GM19468 (cell line): ENCODE measurements around the gene GMDS.

Experiments
- ATAC-seq: cut with Tn5 transposase; IDR thresholded peaks from one replicate; pipeline ENCODE4 v1.9.1; 2021; ENCODE audit warnings: mild to moderate bottlenecking, moderate library complexity, moderate number of reproducible peaks; ENCODE audit not compliant: unreplicated experiment; ENCODE audit errors: extremely low read depth

GMDS gene

GRCh38 chr6:2061880-2062279 lies 183.5 kb downstream of the GMDS start:
- no peak for ATAC-seq

GRCh38 chr6:2055911-2056310 lies 189.5 kb downstream of the GMDS start:
- no peak for ATAC-seq

- ATAC-seq: no peak
These were observed 190.3 kb downstream of the GMDS start for GRCh38 chr6:2055143-2055542.

GRCh38 chr6:2054516-2055067 lies 190.8 kb downstream of the GMDS start:
- no peak for ATAC-seq

DNA sequence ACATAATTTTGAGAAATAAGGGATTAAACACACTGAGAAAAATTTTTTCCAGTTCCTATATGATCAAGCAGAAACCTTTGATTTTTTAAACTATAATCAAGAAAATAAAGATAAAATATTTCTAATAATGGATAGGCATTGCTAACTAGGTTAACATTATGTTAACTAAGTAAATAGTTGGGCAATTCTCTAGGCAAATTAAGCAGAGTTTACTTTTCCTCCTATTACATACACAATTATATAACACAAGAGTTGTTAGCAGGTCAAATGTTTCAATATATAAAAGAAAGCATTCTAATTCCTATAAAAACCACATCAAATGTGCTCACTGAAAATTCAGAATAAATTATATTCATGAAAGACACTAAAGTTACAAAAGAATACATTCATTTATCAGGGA lies 191.7 kb downstream of the GMDS start:
- ATAC-seq: no peak

DNA sequence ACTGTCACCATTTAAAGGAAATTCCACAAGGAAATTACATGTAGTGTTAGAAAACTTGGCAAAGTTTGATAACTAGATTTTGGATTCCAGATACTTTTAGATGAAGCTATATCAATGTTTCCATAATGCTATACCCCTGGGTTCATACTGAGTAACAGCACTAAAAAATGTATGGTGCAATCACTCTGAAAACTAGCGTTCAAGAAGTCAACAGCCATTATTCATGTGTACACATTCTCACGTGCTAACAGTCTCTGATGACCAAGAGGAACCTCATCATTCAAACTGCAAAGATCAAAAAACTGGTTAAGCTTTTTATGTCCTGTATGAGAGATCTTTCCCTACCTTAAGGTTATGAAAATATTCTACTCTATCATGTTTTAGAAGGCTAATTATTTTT lies 197.6 kb downstream of the GMDS start:
- no peak for ATAC-seq

- no peak for ATAC-seq
These were observed 201.2 kb downstream of the GMDS start for GRCh38 chr6:2044192-2044591.

GRCh38 chr6:2042956-2043648 lies 202.3 kb downstream of the GMDS start:
- ATAC-seq: no peak

- no peak for ATAC-seq
These were observed 207.3 kb downstream of the GMDS start for GRCh38 chr6:2038092-2038491.

- ATAC-seq: no peak
These were observed 208.0 kb downstream of the GMDS start for GRCh38 chr6:2037237-2037926.

- ATAC-seq: no peak
These were observed 208.7 kb downstream of the GMDS start for GRCh38 chr6:2036710-2037023.

DNA sequence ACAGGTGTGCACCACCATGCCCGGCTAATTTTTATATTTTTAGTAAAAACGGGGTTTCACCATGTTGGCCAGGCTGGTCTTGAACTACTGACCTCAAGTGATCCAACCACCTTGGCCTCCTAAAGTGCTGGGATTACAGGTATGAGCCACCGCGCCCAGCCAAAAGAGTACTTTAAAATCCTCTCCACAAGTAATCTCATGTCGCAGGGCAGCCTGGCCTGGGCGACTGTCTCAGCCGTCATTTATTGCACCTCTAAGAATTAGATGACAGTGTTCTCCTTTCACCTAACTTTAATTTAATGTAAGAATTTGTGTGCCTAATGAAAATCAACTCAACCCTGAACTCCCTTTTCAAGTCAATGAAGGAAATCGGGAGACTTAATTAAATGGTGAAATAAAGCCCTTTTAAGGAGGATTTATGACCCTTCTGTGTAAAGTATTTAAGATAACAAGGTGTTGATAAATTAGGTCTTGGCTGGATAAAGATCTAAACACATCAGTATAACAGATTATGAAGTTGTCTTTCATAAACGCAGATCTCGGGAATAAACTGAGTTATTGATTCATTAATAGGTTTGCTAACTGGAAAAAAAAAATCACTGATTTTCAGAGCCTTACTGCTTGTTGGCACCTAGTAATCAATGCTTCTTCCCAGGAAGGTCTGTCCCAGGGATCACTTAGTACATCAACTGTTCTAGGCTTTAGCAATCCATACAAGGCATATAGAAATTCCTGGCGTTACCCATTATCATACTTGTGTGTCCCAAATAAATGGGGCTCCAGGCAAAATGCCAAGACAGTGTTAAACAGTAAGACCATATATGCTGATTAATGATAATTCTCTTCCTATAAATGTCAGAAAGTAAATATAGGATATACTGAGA lies 209.3 kb downstream of the GMDS start:
- ATAC-seq: no peak

DNA sequence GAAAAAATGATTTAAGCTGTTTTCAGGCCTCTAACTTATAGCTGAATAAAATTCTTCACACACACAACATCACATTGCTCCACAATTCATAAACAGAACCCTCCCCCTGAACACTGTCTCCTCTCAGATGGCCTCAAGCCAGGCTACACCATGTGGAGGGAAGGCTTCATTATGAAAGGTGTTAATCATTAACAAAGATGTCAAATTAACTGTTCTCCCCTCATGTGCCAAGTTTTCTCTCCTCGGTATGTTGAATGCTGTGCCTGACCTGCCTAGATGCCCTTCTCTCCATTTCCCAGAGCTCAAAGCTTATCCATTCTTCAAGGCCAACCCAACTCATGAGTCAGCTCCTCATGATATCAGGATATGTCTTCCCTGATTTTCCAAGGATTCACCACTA lies 210.4 kb downstream of the GMDS start:
- ATAC-seq: no peak

DNA sequence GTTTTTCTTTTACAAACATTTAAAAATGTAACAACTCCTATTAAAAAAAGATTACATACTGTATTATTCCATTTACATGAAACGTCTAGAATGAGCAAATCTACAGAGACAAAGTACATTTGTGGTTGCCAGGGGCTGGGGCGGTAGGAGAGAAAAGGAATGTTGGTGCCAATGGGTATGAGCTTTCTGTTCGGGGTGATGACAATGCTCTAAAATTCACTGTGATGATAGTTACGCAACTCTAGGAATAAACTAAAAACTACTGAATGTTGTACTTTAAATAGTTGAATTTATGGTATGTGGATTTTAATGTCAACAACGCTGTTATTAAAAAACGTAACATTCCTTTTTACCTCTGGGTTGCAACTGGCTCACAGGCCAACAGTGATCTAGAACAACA lies 211.1 kb downstream of the GMDS start:
- ATAC-seq: no peak

DNA sequence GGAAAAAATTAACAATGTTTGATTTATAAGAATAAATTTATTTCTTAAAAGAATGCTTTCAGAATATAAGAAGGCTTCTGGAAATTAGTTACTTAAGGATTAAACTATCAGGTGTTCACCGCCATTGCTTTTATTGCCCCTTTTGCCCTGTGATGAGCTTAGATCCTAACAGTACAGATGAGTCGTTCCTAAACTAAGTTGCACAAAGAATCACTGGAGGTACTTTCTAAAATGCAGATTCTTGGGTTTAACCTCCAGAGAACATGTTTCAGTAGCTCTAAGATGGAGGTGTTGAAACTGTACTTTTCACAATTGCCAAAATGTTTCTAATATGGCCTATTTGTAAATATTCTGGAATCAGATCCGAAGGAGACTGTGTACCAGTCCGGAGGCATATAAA lies 211.9 kb downstream of the GMDS start:
- no peak for ATAC-seq

DNA sequence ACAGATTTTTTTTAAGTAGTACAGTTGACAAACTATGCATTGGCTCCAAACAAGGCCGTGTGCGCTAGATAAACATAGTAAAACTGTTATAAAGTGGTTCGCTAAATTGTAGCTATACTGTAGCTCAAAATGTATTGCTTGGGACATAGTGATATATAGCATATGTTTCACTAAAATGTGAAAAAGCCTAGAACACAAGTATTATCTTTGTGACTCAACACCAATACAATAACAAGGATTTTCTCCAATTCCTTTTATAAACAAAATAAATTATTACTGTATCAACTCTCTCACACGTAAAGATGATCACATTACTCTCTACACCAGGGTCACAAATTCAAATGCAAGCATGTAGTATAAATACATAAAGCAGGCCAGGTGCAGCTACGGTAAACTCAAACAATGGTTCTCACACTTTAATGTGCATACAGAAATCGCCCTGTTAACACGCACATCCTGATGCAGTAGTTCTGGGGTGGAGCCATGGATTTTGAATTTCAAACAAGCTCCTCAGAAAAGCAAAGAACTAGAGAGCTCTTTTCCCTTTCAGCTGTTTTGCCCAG lies 214.6 kb downstream of the GMDS start:
- no peak for ATAC-seq

DNA sequence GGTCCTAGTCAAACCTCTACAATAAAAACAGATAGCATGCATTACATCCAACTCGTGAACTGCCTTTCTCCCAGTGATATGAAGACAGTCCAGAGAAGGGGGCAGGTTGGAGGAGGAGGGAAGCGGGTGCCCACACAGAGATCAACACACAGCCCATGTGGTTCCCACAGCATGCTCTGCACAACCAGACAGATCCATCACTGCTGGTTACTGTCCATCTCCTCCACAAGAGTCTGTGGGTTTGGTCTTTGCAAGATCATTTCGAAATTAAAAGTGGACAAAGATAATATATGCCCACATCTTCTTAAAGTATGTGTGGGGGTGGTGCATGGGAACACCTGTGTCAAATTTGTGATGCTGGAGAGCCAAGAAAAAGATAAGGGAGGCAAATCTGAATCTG lies 215.5 kb downstream of the GMDS start:
- ATAC-seq: no peak

DNA sequence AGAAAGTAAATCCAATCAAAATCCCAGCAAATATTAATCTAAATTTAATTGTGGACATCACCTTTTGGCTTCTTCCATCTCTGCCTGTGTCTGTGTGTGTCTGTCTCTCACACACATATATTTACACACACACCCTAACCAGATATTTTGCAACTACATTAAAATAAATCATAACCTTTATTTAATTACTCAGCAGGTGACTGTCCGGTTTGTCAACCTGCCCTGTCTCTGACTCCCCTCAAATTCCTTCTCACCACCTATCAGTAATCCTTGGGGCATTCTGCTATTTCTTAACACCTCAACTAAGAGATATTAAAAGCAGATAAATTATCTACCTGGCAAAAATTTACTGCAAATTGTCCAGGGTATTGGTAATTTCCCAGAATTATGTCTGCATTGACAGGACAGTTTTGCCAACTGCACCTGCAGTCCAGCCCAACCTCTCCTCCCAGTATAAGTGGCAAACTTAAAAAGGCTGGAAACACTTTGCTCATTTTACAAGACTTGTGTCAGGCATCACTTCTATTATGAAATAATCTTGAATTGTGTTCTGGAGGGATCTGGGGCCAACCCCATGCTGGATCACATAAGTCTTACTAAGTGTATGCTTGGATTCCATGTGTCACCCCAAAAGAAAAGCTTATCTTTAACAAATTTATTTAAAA lies 216.1 kb downstream of the GMDS start:
- ATAC-seq: no peak

DNA sequence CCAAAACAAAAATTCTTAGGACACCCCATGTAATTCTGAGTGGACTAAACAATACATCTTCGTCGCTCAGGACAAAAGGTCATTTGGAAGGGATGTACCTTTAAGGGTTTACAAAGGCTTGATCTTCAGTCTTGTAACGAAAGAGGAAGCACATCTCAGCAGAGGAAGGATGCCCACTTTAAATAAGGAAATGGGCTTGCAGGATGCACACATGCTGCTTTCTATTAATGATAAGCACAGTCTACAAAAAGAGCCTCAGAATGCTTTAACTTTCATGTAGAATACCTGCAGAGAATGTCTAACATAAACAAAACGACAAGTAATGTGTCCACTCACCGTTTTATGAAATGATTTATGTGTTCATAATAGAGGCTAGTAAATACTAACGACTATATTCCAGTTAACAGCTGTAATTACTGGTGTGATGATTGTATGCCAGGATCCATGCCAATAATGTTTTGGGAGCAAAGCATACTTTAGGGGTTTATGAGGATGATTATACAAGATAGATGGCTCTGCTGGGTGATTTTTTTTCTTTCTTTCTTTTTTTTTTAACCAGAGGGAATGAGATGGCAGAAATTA lies 216.9 kb downstream of the GMDS start:
- no peak for ATAC-seq

DNA sequence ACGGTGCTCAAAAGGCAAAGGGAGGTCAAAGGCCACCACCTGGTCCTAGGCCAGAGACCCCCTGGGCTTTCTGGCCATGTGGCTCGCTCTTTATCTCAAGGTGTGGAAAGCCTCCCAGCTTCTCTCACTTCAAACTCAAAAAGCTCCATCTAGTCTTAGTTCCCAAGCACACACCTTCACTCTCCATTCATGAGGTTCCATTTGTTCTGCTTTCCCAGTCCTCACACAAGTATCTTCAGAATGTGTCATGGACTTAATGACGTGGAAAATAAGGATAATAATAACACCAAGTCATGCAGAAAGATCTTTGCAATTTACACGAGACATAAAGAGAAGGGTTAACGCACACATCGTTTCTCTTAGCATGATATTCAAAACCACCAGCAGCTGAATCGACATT lies 219.3 kb downstream of the GMDS start:
- no peak for ATAC-seq
